GM12892 (cell line): ENCODE data around the gene NVL.

Experiments
- POLR2A ChIP-seq: IDR thresholded peaks from 2 replicates; pipeline ENCODE4 v1.6.1; 2011; ENCODE audit warnings: low read depth, low read length, control low read depth
- POLR2AphosphoS5 ChIP-seq: IDR thresholded peaks from 2 replicates; pipeline ENCODE4 v1.6.1; 2011; ENCODE audit warnings: low read depth, low read length, control low read depth

GRCh38 chr1:224338150-224338838 is 8.3 kb upstream of the NVL start:
- no peak for TF ChIP-seq POLR2A
- TF ChIP-seq POLR2AphosphoS5, result no peak
